ENCODE data around the gene ITGAD.
A peak's percentile ranks its signal among the peaks of the same experiment; 100 is the strongest.

DNA sequence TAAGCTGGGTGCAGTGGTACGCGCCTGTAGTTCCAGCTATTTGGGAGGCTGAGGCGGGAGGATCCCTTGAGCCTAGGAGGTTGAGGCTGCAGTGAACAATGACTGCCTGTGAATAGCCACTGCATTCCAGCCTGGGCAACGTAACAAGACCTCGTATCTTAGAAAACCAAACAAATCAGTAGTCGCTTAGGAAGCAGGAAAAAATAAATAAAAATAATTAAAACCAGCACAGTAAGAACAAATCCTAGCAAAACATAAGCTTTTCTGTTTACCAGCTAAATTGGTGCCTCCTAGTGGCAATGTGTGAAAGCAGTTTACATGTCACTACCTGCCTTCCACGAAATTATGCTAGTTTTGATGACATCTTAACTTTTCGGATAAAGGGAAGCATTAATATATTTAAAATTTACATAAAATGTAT lies 67.5 kb downstream of the ITGAD start:
- TF ChIP-seq, protein P1, sequence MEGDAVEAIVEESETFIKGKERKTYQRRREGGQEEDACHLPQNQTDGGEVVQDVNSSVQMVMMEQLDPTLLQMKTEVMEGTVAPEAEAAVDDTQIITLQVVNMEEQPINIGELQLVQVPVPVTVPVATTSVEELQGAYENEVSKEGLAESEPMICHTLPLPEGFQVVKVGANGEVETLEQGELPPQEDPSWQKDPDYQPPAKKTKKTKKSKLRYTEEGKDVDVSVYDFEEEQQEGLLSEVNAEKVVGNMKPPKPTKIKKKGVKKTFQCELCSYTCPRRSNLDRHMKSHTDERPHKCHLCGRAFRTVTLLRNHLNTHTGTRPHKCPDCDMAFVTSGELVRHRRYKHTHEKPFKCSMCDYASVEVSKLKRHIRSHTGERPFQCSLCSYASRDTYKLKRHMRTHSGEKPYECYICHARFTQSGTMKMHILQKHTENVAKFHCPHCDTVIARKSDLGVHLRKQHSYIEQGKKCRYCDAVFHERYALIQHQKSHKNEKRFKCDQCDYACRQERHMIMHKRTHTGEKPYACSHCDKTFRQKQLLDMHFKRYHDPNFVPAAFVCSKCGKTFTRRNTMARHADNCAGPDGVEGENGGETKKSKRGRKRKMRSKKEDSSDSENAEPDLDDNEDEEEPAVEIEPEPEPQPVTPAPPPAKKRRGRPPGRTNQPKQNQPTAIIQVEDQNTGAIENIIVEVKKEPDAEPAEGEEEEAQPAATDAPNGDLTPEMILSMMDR (IDR thresholded peaks at IDR 0.05; ENCODE audit: low read depth, low read length) = peak; percentile 67
- TF ChIP-seq EZH2phosphoT487 (IDR thresholded peaks at IDR 0.05; ENCODE audit: low read depth) = no peak

All from OCI-LY3 (cell line).